Gastroesophageal sphincter (tissue), 4 donors: ENCODE results near the gene TPCN1. TPM values are rescaled to one million over a fixed set of nuclear protein-coding genes. Genes with fewer than 3 reads are reported as not detected.

ENCODE experiments used
- ATAC-seq: fragments of 150-250 bp; one replicate; pipeline ENCODE4 v1.9.1; 2016; ENCODE audit warnings: mild to moderate bottlenecking, moderate library complexity
- H3K27ac ChIP-seq, 4 donors: fragments of 200-600 bp; sonication (generic) in 3 of 4; 1 replicate in 3 of 4; 2 replicates in 1 of 4; pipeline ENCODE4 v1.5.1; 2016 to 2019
- H3K27me3 ChIP-seq: fragments of 200-600 bp; sonication (generic); one replicate; pipeline ENCODE4 v1.5.1; 2019
- H3K36me3 ChIP-seq, 2 donors: fragments of 200-600 bp; sonication (generic); one replicate each; pipeline ENCODE4 v1.5.1; 2019; ENCODE audit warnings: control low read depth in 1 of 2
- H3K4me1 ChIP-seq, 3 donors: fragments of 200-600 bp; sonication (generic); 1 replicate in 2 of 3; 2 replicates in 1 of 3; pipeline ENCODE4 v1.5.1; 2016 to 2019; ENCODE audit warnings: control low read depth in 2 of 3
- H3K4me3 ChIP-seq, 2 donors: fragments of 200-600 bp; sonication (generic); one replicate each; pipeline ENCODE4 v1.5.1; 2019; ENCODE audit warnings: mild to moderate bottlenecking in 1 of 2, moderate library complexity in 1 of 2
- H3K9me3 ChIP-seq, 3 donors: fragments of 200-600 bp; sonication (generic); one replicate each; pipeline ENCODE4 v1.5.1; 2017 to 2019; ENCODE audit warnings: control low read depth in 2 of 3
- EP300 ChIP-seq: sonication (generic); formaldehyde crosslinking; IDR thresholded peaks from one replicate; pipeline ENCODE4 v1.6.1; 2017; ENCODE audit warnings: antibody characterized with exemption, mild to moderate bottlenecking
- POLR2A ChIP-seq, 2 donors: fragments of 450-650 bp; IDR thresholded peaks; one replicate each; pipeline ENCODE4 v1.6.1; 2017; ENCODE audit warnings: antibody characterized with exemption in 2 of 2, mild to moderate bottlenecking in 2 of 2, moderate library complexity in 1 of 2
- POLR2AphosphoS5 ChIP-seq: sonication (generic); formaldehyde crosslinking; IDR thresholded peaks from one replicate; pipeline ENCODE4 v1.6.1; 2017; ENCODE audit warnings: antibody characterized with exemption
- WGBS, 2 donors: methylation state at CpG; one replicate each; pipeline ENCODE4 v1.1.5; 2018; ENCODE audit warnings: low coverage in 1 of 2; 5-methylcytosine and 5-hydroxymethylcytosine counted together
- total RNA-seq, 4 donors: library from RNA; depleted of rRNA; stranded (reverse); fragments of >200 nt; gene quantifications; one replicate each; pipeline ENCODE4 v1.1.0, GENCODE V29; 2016
- TF ChIP-seq, protein P1 (sequence below), 4 experiments: fragments of 200-600 bp in 2 of 4; fragments of 450-650 bp in 2 of 4; sonication (generic) in 1 of 4; IDR thresholded peaks; one replicate each; pipeline ENCODE4 v1.5.1; 2017 to 2019; ENCODE audit warnings: antibody characterized with exemption in 4 of 4, mild to moderate bottlenecking in 2 of 4, moderate library complexity in 2 of 4

The TPCN1 gene
- total RNA-seq, 4 donors from 2014 or later, result 24.0 to 47.0 (median 37.3) TPM

GRCh38 chr12:113333418-113333750 lies 112.1 kb downstream of the TPCN1 start:
- H3K27ac ChIP-seq, result peak overlapping the region in 2 of 4 donors; percentile 2 to 80
- 67% methylated on average over 3 of the region's 5 CpGs; no CpG with 5 or more reads in 1 of the 2 donors for WGBS, 2 donors
- H3K27me3 ChIP-seq, result no peaks in the 10 kb centered on the region
- no peak for TF ChIP-seq POLR2AphosphoS5
- TF ChIP-seq EP300, result no peak
- TF ChIP-seq, protein P1, sequence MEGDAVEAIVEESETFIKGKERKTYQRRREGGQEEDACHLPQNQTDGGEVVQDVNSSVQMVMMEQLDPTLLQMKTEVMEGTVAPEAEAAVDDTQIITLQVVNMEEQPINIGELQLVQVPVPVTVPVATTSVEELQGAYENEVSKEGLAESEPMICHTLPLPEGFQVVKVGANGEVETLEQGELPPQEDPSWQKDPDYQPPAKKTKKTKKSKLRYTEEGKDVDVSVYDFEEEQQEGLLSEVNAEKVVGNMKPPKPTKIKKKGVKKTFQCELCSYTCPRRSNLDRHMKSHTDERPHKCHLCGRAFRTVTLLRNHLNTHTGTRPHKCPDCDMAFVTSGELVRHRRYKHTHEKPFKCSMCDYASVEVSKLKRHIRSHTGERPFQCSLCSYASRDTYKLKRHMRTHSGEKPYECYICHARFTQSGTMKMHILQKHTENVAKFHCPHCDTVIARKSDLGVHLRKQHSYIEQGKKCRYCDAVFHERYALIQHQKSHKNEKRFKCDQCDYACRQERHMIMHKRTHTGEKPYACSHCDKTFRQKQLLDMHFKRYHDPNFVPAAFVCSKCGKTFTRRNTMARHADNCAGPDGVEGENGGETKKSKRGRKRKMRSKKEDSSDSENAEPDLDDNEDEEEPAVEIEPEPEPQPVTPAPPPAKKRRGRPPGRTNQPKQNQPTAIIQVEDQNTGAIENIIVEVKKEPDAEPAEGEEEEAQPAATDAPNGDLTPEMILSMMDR (IDR thresholded peaks at IDR 0.05), result no peak
- TF ChIP-seq POLR2A (IDR thresholded peaks at IDR 0.05), result no peak
- no peaks in the 10 kb centered on the region for H3K9me3 ChIP-seq
- H3K4me1 ChIP-seq, result peaks cover 0 to 35% (median 15%) of the 10 kb centered on the region in 3 donors
- ATAC-seq, result no peak
- H3K4me3 ChIP-seq, result peak overlapping the region in 1 of 2 donors; percentile 74
- peaks cover 0 to 43% of the 10 kb centered on the region in 2 donors for H3K36me3 ChIP-seq

GRCh38 chr12:113333877-113334785 lies 112.9 kb downstream of the TPCN1 start:
- peak overlapping the region in 3 of 4 donors; percentile 79 to 82 (median 80) for H3K27ac ChIP-seq
- 22 to 47% methylated on average over 12 to 21 of the region's 27 CpGs for WGBS, 2 donors
- ATAC-seq, result no peak
- peak overlapping the region; percentile 30 to 74 for H3K4me3 ChIP-seq
- H3K27me3 ChIP-seq, result no peaks in the 10 kb centered on the region
- H3K4me1 ChIP-seq, result peaks cover 0 to 35% (median 15%) of the 10 kb centered on the region in 3 donors
- H3K36me3 ChIP-seq, result peaks cover 0 to 37% of the 10 kb centered on the region in 2 donors
- TF ChIP-seq POLR2A (IDR thresholded peaks at IDR 0.05) (no peak), EP300 (no peak), POLR2AphosphoS5 (no peak)
- TF ChIP-seq, protein P1 (IDR thresholded peaks at IDR 0.05), result no peak
- no peaks in the 10 kb centered on the region for H3K9me3 ChIP-seq

- H3K27me3 ChIP-seq, result no peaks in the 10 kb centered on the region
- H3K27ac ChIP-seq, result peak within 1 kb of the TSS in 3 of 4 donors; percentile 79 to 82 (median 80)
- peaks cover 0 to 35% (median 12%) of the 10 kb centered on the region in 3 donors for H3K4me1 ChIP-seq
- TF ChIP-seq, protein P1 (IDR thresholded peaks at IDR 0.05), result no peak
- TF ChIP-seq POLR2AphosphoS5 (peak; percentile 92), POLR2A (IDR thresholded peaks at IDR 0.05) (peak; percentile 86 to 90)
- WGBS, 2 donors, result 0% methylated on average over 2 to 3 of the region's 62 CpGs
- H3K4me3 ChIP-seq, result peak within 1 kb of the TSS; percentile 30 to 74
- H3K9me3 ChIP-seq, result no peaks in the 10 kb centered on the region
- ATAC-seq, result peak; percentile 99
- H3K36me3 ChIP-seq, result peaks cover 0 to 30% of the 10 kb centered on the region in 2 donors
Observed at GRCh38 chr12:113334786-113335539, 113.7 kb downstream of the TPCN1 start, which contains the start of gene SLC8B1. Gene SLC8B1 (minus strand): TSS chr12:113335109. CDS start chr12:113332878, 2,231 bp downstream.

- no peaks in the 10 kb centered on the region for H3K27me3 ChIP-seq
- no peak for ATAC-seq
- no peaks in the 10 kb centered on the region for H3K36me3 ChIP-seq
- TF ChIP-seq, protein P1 (IDR thresholded peaks at IDR 0.05), result no peak
- TF ChIP-seq EP300 (no peak), POLR2AphosphoS5 (no peak), POLR2A (IDR thresholded peaks at IDR 0.05) (no peak)
- H3K27ac ChIP-seq, result no peak overlapping the region
- H3K4me3 ChIP-seq, result no peak overlapping the region
- peaks cover 0 to 11% (median 0%) of the 10 kb centered on the region in 3 donors for H3K4me1 ChIP-seq
- WGBS, 2 donors, result 97 to 100% methylated on average over 5 of the region's 5 CpGs
- no peaks in the 10 kb centered on the region for H3K9me3 ChIP-seq
Observed at GRCh38 chr12:113339540-113339939, 118.3 kb downstream of the TPCN1 start.
